ENCODE results near the gene SUPT4H1.
"Not testable (repeated sequence)": the region's sequence is repeated elsewhere in the genome, so short reads cannot be mapped to it uniquely, and the experiment has no call there.

The SUPT4H1 gene

GRCh38 chr17:58345500-58345899 lies 6.5 kb downstream of the SUPT4H1 start:
- 72% methylated on average over 4 of the region's 4 CpGs for WGBS
- Histone ChIP-seq H3K4me1 (ENCODE audit: insufficient read depth, low read length) (no peaks in the 10 kb centered on the region), H3K9ac (ENCODE audit: low read depth, low read length) (no peak overlapping the region), H3K36me3 (ENCODE audit: insufficient read depth, low read length) (peaks cover 68% of the 10 kb centered on the region), H3K27me3 (ENCODE audit: insufficient read depth, low read length) (no peaks in the 10 kb centered on the region), H3K9me3 (ENCODE audit: insufficient read depth, low read depth, low read length) (no peaks in the 10 kb centered on the region), H3K4me3 (ENCODE audit: low read length) (no peak overlapping the region), H3K27ac (ENCODE audit: low read depth, low read length) (no peak overlapping the region)

- Histone ChIP-seq H3K27ac (ENCODE audit: low read depth, low read length) (no peak overlapping the region), H3K4me3 (ENCODE audit: low read length) (no peak overlapping the region), H3K9me3 (ENCODE audit: insufficient read depth, low read depth, low read length) (no peaks in the 10 kb centered on the region), H3K27me3 (ENCODE audit: insufficient read depth, low read length) (no peaks in the 10 kb centered on the region), H3K9ac (ENCODE audit: low read depth, low read length) (no peak overlapping the region), H3K4me1 (ENCODE audit: insufficient read depth, low read length) (peaks cover 1% of the 10 kb centered on the region; the same call in 1 of the 2 replicates), H3K36me3 (ENCODE audit: insufficient read depth, low read length) (peaks cover 65% of the 10 kb centered on the region)
- 87% methylated on average over 2 of the region's 2 CpGs for WGBS
Measured at GRCh38 chr17:58344791-58345157, 7.2 kb downstream of the SUPT4H1 start.

GRCh38 chr17:58344047-58344790 lies 7.8 kb downstream of the SUPT4H1 start:
- Histone ChIP-seq H3K36me3 (ENCODE audit: insufficient read depth, low read length) (peaks cover 59% of the 10 kb centered on the region), H3K4me1 (ENCODE audit: insufficient read depth, low read length) (peaks cover 7% of the 10 kb centered on the region; the same call in 1 of the 2 replicates), H3K9ac (ENCODE audit: low read depth, low read length) (no peak overlapping the region), H3K9me3 (ENCODE audit: insufficient read depth, low read depth, low read length) (no peaks in the 10 kb centered on the region), H3K27ac (ENCODE audit: low read depth, low read length) (no peak overlapping the region), H3K27me3 (ENCODE audit: insufficient read depth, low read length) (no peaks in the 10 kb centered on the region), H3K4me3 (ENCODE audit: low read length) (no peak overlapping the region)
- 93% methylated on average over 9 of the region's 9 CpGs for WGBS

GRCh38 chr17:58343131-58343530 lies 8.9 kb downstream of the SUPT4H1 start:
- no peaks in the 10 kb centered on the region for H3K9me3 ChIP-seq (ENCODE audit: insufficient read depth, low read depth, low read length)
- H3K27ac ChIP-seq (ENCODE audit: low read depth, low read length) = no peak overlapping the region
- 92% methylated on average over 4 of the region's 4 CpGs for WGBS
- no peaks in the 10 kb centered on the region for H3K27me3 ChIP-seq (ENCODE audit: insufficient read depth, low read length)
- no peak overlapping the region for H3K4me3 ChIP-seq (ENCODE audit: low read length)
- H3K9ac ChIP-seq (ENCODE audit: low read depth, low read length) = no peak overlapping the region
- peaks cover 49% of the 10 kb centered on the region for H3K36me3 ChIP-seq (ENCODE audit: insufficient read depth, low read length)
- H3K4me1 ChIP-seq (ENCODE audit: insufficient read depth, low read length) = peaks cover 17% of the 10 kb centered on the region

GRCh38 chr17:58341861-58342475 lies 10.0 kb downstream of the SUPT4H1 start:
- peaks cover 37% of the 10 kb centered on the region for H3K36me3 ChIP-seq (ENCODE audit: insufficient read depth, low read length)
- no peaks in the 10 kb centered on the region for H3K27me3 ChIP-seq (ENCODE audit: insufficient read depth, low read length)
- H3K27ac ChIP-seq (ENCODE audit: low read depth, low read length) = no peak overlapping the region
- 88% methylated on average over 4 of the region's 4 CpGs for WGBS
- H3K4me3 ChIP-seq (ENCODE audit: low read length) = no peak overlapping the region
- H3K9me3 ChIP-seq (ENCODE audit: insufficient read depth, low read depth, low read length) = no peaks in the 10 kb centered on the region
- H3K9ac ChIP-seq (ENCODE audit: low read depth, low read length) = no peak overlapping the region
- peaks cover 27% of the 10 kb centered on the region for H3K4me1 ChIP-seq (ENCODE audit: insufficient read depth, low read length)

GRCh38 chr17:58341136-58341860 lies 10.7 kb downstream of the SUPT4H1 start:
- WGBS = 92% methylated on average over 10 of the region's 11 CpGs
- not testable (repeated sequence) for H3K9me3 ChIP-seq (ENCODE audit: insufficient read depth, low read depth, low read length); H3K4me3 ChIP-seq (ENCODE audit: low read length); H3K27me3 ChIP-seq (ENCODE audit: insufficient read depth, low read length); H3K27ac ChIP-seq (ENCODE audit: low read depth, low read length); H3K9ac ChIP-seq (ENCODE audit: low read depth, low read length)
- peaks cover 30% of the 10 kb centered on the region for H3K36me3 ChIP-seq (ENCODE audit: insufficient read depth, low read length)
- H3K4me1 ChIP-seq (ENCODE audit: insufficient read depth, low read length) = peaks cover 33% of the 10 kb centered on the region

- no peaks in the 10 kb centered on the region for H3K27me3 ChIP-seq (ENCODE audit: insufficient read depth, low read length)
- H3K27ac ChIP-seq (ENCODE audit: low read depth, low read length) = peak overlapping the region; percentile 14; the same call in 1 of the 2 replicates
- no peaks in the 10 kb centered on the region for H3K9me3 ChIP-seq (ENCODE audit: insufficient read depth, low read depth, low read length)
- no peak overlapping the region for H3K9ac ChIP-seq (ENCODE audit: low read depth, low read length)
- no peak overlapping the region for H3K4me3 ChIP-seq (ENCODE audit: low read length)
- H3K4me1 ChIP-seq (ENCODE audit: insufficient read depth, low read length) = peaks cover 33% of the 10 kb centered on the region
- H3K36me3 ChIP-seq (ENCODE audit: insufficient read depth, low read length) = peaks cover 22% of the 10 kb centered on the region
- 85% methylated on average over 5 of the region's 5 CpGs for WGBS
Measured at GRCh38 chr17:58340405-58340876, 11.6 kb downstream of the SUPT4H1 start.

GRCh38 chr17:58339755-58340404 lies 12.1 kb downstream of the SUPT4H1 start:
- Histone ChIP-seq H3K9ac (ENCODE audit: low read depth, low read length) (peak overlapping the region; percentile 21; the same call in 1 of the 2 replicates), H3K27me3 (ENCODE audit: insufficient read depth, low read length) (no peaks in the 10 kb centered on the region), H3K9me3 (ENCODE audit: insufficient read depth, low read depth, low read length) (no peaks in the 10 kb centered on the region), H3K4me3 (ENCODE audit: low read length) (no peak overlapping the region), H3K36me3 (ENCODE audit: insufficient read depth, low read length) (peaks cover 16% of the 10 kb centered on the region), H3K4me1 (ENCODE audit: insufficient read depth, low read length) (peaks cover 33% of the 10 kb centered on the region), H3K27ac (ENCODE audit: low read depth, low read length) (peak overlapping the region; percentile 95)
- WGBS = 92% methylated on average over 6 of the region's 6 CpGs

GRCh38 chr17:58338841-58339754 lies 12.9 kb downstream of the SUPT4H1 start:
- H3K36me3 ChIP-seq (ENCODE audit: insufficient read depth, low read length) = peaks cover 8% of the 10 kb centered on the region
- no peaks in the 10 kb centered on the region for H3K9me3 ChIP-seq (ENCODE audit: insufficient read depth, low read depth, low read length)
- H3K27ac ChIP-seq (ENCODE audit: low read depth, low read length) = peak overlapping the region; percentile 95
- H3K4me1 ChIP-seq (ENCODE audit: insufficient read depth, low read length) = peaks cover 33% of the 10 kb centered on the region
- H3K9ac ChIP-seq (ENCODE audit: low read depth, low read length) = peak overlapping the region; percentile 60; the same call in 1 of the 2 replicates
- no peaks in the 10 kb centered on the region for H3K27me3 ChIP-seq (ENCODE audit: insufficient read depth, low read length)
- 60% methylated on average over 10 of the region's 10 CpGs for WGBS
- H3K4me3 ChIP-seq (ENCODE audit: low read length) = no peak overlapping the region; the same call in 1 of the 2 replicates

GRCh38 chr17:58338454-58338840 lies 13.6 kb downstream of the SUPT4H1 start:
- Histone ChIP-seq H3K36me3 (ENCODE audit: insufficient read depth, low read length) (0 out of 2 replicates have a peak, but pooled peaks cover 2% of the 10 kb centered on the region), H3K4me3 (ENCODE audit: low read length) (no peak overlapping the region), H3K9ac (ENCODE audit: low read depth, low read length) (peak overlapping the region; percentile 60), H3K27me3 (ENCODE audit: insufficient read depth, low read length) (no peaks in the 10 kb centered on the region), H3K9me3 (ENCODE audit: insufficient read depth, low read depth, low read length) (no peaks in the 10 kb centered on the region), H3K27ac (ENCODE audit: low read depth, low read length) (peak overlapping the region; percentile 95), H3K4me1 (ENCODE audit: insufficient read depth, low read length) (peaks cover 33% of the 10 kb centered on the region)
- 79% methylated on average over 3 of the region's 3 CpGs for WGBS

Measured in HUES64 (cell line).